Upper lobe of left lung (tissue), 6 donors: ENCODE results near the gene CACNA1A. TPM values are rescaled to one million over a fixed set of nuclear protein-coding genes. Genes with fewer than 3 reads are reported as not detected.

Experiments used
- ATAC-seq, 2 donors: fragments of 200-7000 bp; cut with Tn5 transposase; one replicate each; pipeline ENCODE4 v1.9.1; 2022; ENCODE audit warnings: mild to moderate bottlenecking in 2 of 2, moderate library complexity in 2 of 2; ENCODE audit not compliant: low FRiP score in 2 of 2
- DNase-seq, 2 donors: peaks; one replicate each; pipeline ENCODE4 v3.0.0-alpha.2; 2019 to 2020
- H3K27ac ChIP-seq, 4 donors: fragments of 200-600 bp; sonication (generic); one replicate each; pipeline ENCODE4 v1.5.1; 2016 to 2019
- H3K27me3 ChIP-seq, 4 donors: fragments of 200-600 bp; sonication (generic); one replicate each; pipeline ENCODE4 v1.5.1; 2017 to 2019
- H3K36me3 ChIP-seq, 4 donors: fragments of 200-600 bp; sonication (generic); one replicate each; pipeline ENCODE4 v1.5.1; 2016 to 2019
- H3K4me1 ChIP-seq, 4 donors: fragments of 200-600 bp; sonication (generic); one replicate each; pipeline ENCODE4 v1.5.1; 2018 to 2019
- H3K4me3 ChIP-seq, 4 donors: fragments of 200-600 bp; sonication (generic); one replicate each; pipeline ENCODE4 v1.5.1; 2017 to 2019; ENCODE audit warnings: mild to moderate bottlenecking in 2 of 4, moderate library complexity in 1 of 4
- H3K9me3 ChIP-seq, 4 donors: fragments of 200-600 bp; sonication (generic); one replicate each; pipeline ENCODE4 v1.5.1; 2018 to 2019
- EP300 ChIP-seq, 4 donors: sonication (generic); formaldehyde crosslinking; IDR thresholded peaks; one replicate each; pipeline ENCODE4 v1.5.1; 2017; ENCODE audit warnings: antibody characterized with exemption in 4 of 4, control low read depth in 2 of 4
- POLR2A ChIP-seq, 4 donors: fragments of 450-650 bp; IDR thresholded peaks; one replicate each; pipeline ENCODE4 v1.5.1; 2016 to 2017; ENCODE audit warnings: antibody characterized with exemption in 4 of 4, mild to moderate bottlenecking in 2 of 4
- POLR2AphosphoS5 ChIP-seq, 2 donors: sonication (generic); formaldehyde crosslinking; IDR thresholded peaks; one replicate each; pipeline ENCODE4 v1.5.1; 2017; ENCODE audit warnings: antibody characterized with exemption in 2 of 2
- WGBS, 2 donors: methylation state at CpG; one replicate each; pipeline ENCODE4 v1.1.5; 2017 to 2018; 5-methylcytosine and 5-hydroxymethylcytosine counted together
- total RNA-seq, 6 donors: library from RNA; depleted of rRNA in 4 of 6; stranded (reverse); fragments of >200 nt in 4 of 6; gene quantifications; one replicate each; pipeline versions ENCODE4 v1.1.0 to v1.2.1, GENCODE V29; 2016 to 2021
- TF ChIP-seq, protein P1 (sequence below), 6 experiments: fragments of 450-650 bp in 4 of 6; fragments of 200-600 bp in 2 of 6; sonication (generic) in 2 of 6; IDR thresholded peaks; one replicate each; pipeline ENCODE4 v1.5.1; 2016 to 2019; ENCODE audit warnings: antibody characterized with exemption in 6 of 6
- donor health status: DM: no; HTN: no; CAD: no; lungs with moderate emphysema.
- donor health status: DM: no; HTN: yes; CAD: no; lungs with severe emphysema.

Gene CACNA1A
- total RNA-seq, 6 donors from 2014 or later, result 0.29 to 0.69 (median 0.67) TPM; not detected in 1

- no peak for DNase-seq
- WGBS, 2 donors, result 78 to 85% methylated on average over 11 to 13 of the region's 13 CpGs
These were observed 267.3 kb downstream of the CACNA1A start for GRCh38 chr19:13238891-13239534.

DNA sequence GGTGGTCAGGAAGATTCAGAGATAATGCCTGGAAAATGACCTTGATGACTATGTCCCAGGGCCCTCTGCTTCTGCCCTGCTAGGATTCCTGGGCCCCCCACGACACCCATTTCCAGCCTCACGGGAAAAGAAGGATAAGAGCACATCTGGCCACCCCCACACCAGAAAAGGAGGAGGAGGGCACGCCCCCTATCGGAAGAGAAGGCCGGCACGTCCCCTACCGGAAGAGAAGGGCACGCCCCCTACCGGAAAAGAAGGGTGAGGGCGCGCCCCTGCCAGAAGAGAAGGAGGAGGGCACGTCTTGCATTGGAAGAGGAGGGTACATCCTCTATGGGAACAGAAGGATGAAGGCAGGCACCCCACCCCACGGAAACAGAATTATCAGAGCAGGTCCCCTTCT, 271.8 kb downstream of the CACNA1A start:
- Histone ChIP-seq H3K36me3 (no peaks in the 10 kb centered on the region), H3K4me1 (peaks cover 4 to 7% (median 6%) of the 10 kb centered on the region in 4 donors), H3K9me3 (peaks cover 0 to 12% (median 2%) of the 10 kb centered on the region in 4 donors), H3K4me3 (peak overlapping the region in 1 of 4 donors; percentile 8), H3K27ac (no peak overlapping the region), H3K27me3 (no peaks in the 10 kb centered on the region)
- TF ChIP-seq EP300 (IDR thresholded peaks at IDR 0.05), result no peak
- TF ChIP-seq, protein P1, sequence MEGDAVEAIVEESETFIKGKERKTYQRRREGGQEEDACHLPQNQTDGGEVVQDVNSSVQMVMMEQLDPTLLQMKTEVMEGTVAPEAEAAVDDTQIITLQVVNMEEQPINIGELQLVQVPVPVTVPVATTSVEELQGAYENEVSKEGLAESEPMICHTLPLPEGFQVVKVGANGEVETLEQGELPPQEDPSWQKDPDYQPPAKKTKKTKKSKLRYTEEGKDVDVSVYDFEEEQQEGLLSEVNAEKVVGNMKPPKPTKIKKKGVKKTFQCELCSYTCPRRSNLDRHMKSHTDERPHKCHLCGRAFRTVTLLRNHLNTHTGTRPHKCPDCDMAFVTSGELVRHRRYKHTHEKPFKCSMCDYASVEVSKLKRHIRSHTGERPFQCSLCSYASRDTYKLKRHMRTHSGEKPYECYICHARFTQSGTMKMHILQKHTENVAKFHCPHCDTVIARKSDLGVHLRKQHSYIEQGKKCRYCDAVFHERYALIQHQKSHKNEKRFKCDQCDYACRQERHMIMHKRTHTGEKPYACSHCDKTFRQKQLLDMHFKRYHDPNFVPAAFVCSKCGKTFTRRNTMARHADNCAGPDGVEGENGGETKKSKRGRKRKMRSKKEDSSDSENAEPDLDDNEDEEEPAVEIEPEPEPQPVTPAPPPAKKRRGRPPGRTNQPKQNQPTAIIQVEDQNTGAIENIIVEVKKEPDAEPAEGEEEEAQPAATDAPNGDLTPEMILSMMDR (IDR thresholded peaks at IDR 0.05), result peak; percentile 26 to 69 (median 41)
- TF ChIP-seq POLR2A (IDR thresholded peaks at IDR 0.05), result no peak
- TF ChIP-seq POLR2AphosphoS5 (IDR thresholded peaks at IDR 0.05), result no peak
- ATAC-seq (peak; percentile 55 to 59), DNase-seq (peak in 1 of 2 donors; percentile 35)
- 9 to 25% methylated on average over 12 to 13 of the region's 13 CpGs for WGBS, 2 donors

More at GRCh38 chr19:13238891-13239534, 267.3 kb downstream of the CACNA1A start:
- H3K27ac ChIP-seq, result no peak overlapping the region
- peaks cover 0 to 9% (median 6%) of the 10 kb centered on the region in 4 donors for H3K4me1 ChIP-seq
- no peaks in the 10 kb centered on the region for H3K36me3 ChIP-seq
- no peaks in the 10 kb centered on the region for H3K27me3 ChIP-seq
- H3K9me3 ChIP-seq, result peaks cover 0 to 12% (median 2%) of the 10 kb centered on the region in 4 donors
- no peak overlapping the region for H3K4me3 ChIP-seq
- TF ChIP-seq, protein P1 (IDR thresholded peaks at IDR 0.05), result no peak
- TF ChIP-seq POLR2AphosphoS5 (IDR thresholded peaks at IDR 0.05), result no peak
- no peak for TF ChIP-seq POLR2A (IDR thresholded peaks at IDR 0.05)
- no peak for TF ChIP-seq EP300 (IDR thresholded peaks at IDR 0.05)
- ATAC-seq, result no peak

GRCh38 chr19:13231663-13232062, 274.6 kb downstream of the CACNA1A start:
- TF ChIP-seq POLR2AphosphoS5 (IDR thresholded peaks at IDR 0.05) (no peak), EP300 (IDR thresholded peaks at IDR 0.05) (no peak), POLR2A (IDR thresholded peaks at IDR 0.05) (no peak)
- TF ChIP-seq, protein P1 (IDR thresholded peaks at IDR 0.05), result no peak
- H3K27ac ChIP-seq, result no peak overlapping the region
- WGBS, 2 donors, result 10 to 15% methylated on average over 7 to 9 of the region's 9 CpGs
- ATAC-seq, result no peak
- no peaks in the 10 kb centered on the region for H3K27me3 ChIP-seq
- H3K4me3 ChIP-seq, result no peak overlapping the region
- H3K4me1 ChIP-seq, result peaks cover 4 to 7% (median 6%) of the 10 kb centered on the region in 4 donors
- H3K9me3 ChIP-seq, result peaks cover 0 to 12% (median 2%) of the 10 kb centered on the region in 4 donors
- no peak for DNase-seq
- H3K36me3 ChIP-seq, result no peaks in the 10 kb centered on the region

- TF ChIP-seq EP300 (IDR thresholded peaks at IDR 0.05), result no peak
- no peak for TF ChIP-seq POLR2AphosphoS5 (IDR thresholded peaks at IDR 0.05)
- no peak for TF ChIP-seq POLR2A (IDR thresholded peaks at IDR 0.05)
- TF ChIP-seq, protein P1 (IDR thresholded peaks at IDR 0.05), result no peak
- Histone ChIP-seq H3K27me3 (no peaks in the 10 kb centered on the region), H3K4me3 (no peak overlapping the region), H3K9me3 (no peaks in the 10 kb centered on the region), H3K27ac (no peak overlapping the region), H3K36me3 (no peaks in the 10 kb centered on the region), H3K4me1 (peaks cover 0 to 4% (median under 1%) of the 10 kb centered on the region in 4 donors)
- DNase-seq, result no peak
- no peak for ATAC-seq
- WGBS, 2 donors, result 92 to 93% methylated on average over 2 to 7 of the region's 7 CpGs
These were observed 277.0 kb downstream of the CACNA1A start for GRCh38 chr19:13229246-13229645.
